ENCODE measurements around the gene OGFOD2. TPM values are rescaled to one million over a fixed set of nuclear protein-coding genes. Genes with fewer than 3 reads are reported as not detected.

Gene OGFOD2
- total RNA-seq, 1 donor from 2014 or later, result 24.1 TPM

- DNase-seq (ENCODE audit: extremely low spot score, unreplicated experiment), result no peak
- Mint-ChIP-seq H3K4me1 (ENCODE audit: unreplicated experiment) (no peaks in the 10 kb centered on the region), H3K27ac (no peak overlapping the region), H3K27me3 (no peaks in the 10 kb centered on the region), H3K36me3 (no peaks in the 10 kb centered on the region), H3K9me3 (no peaks in the 10 kb centered on the region), H3K4me3 (no peak overlapping the region)
- no peak for TF ChIP-seq CTCF (conservative IDR thresholded peaks at IDR 0.05)
These were observed 53.4 kb downstream of the OGFOD2 start for GRCh38 chr12:123028475-123028874.

- Mint-ChIP-seq H3K9me3 (no peaks in the 10 kb centered on the region), H3K27me3 (no peaks in the 10 kb centered on the region), H3K36me3 (no peaks in the 10 kb centered on the region), H3K4me3 (no peak overlapping the region), H3K27ac (no peak overlapping the region), H3K4me1 (ENCODE audit: unreplicated experiment) (no peaks in the 10 kb centered on the region)
- no peak for TF ChIP-seq CTCF (conservative IDR thresholded peaks at IDR 0.05)
- DNase-seq (ENCODE audit: extremely low spot score, unreplicated experiment), result no peak
These were observed 54.5 kb downstream of the OGFOD2 start for GRCh38 chr12:123029550-123029949.

Small RNA genes lying within 50 kb of the gene (microRNA-seq; reads per million reads assigned to microRNA genes)
- not detected for gene MIR4304

Other genes starting within 250 kb of the OGFOD2 start
- gene HCAR1, start 244.4 kb upstream of the OGFOD2 start, total RNA-seq (ENCODE audit: low replicate concordance), result 5.0 and 7.4 TPM in 2 replicates
- 63.2 and 75.2 TPM in 2 replicates for gene DENR, start 222.4 kb upstream of the OGFOD2 start, total RNA-seq (ENCODE audit: low replicate concordance)
- 0.57 and 1.0 TPM in 2 replicates for gene CCDC62, start 200.7 kb upstream of the OGFOD2 start, total RNA-seq (ENCODE audit: low replicate concordance)
- gene HIP1R, start 139.8 kb upstream of the OGFOD2 start, total RNA-seq (ENCODE audit: low replicate concordance), result 40.5 and 45.5 TPM in 2 replicates
- 32.4 and 43.6 TPM in 2 replicates for gene VPS37B, start 79.1 kb upstream of the OGFOD2 start, total RNA-seq (ENCODE audit: low replicate concordance)
- gene ABCB9, start 8.8 kb upstream of the OGFOD2 start, total RNA-seq (ENCODE audit: low replicate concordance), result 6.7 and 9.6 TPM in 2 replicates
- gene ARL6IP4, start 5.4 kb downstream of the OGFOD2 start, total RNA-seq (ENCODE audit: low replicate concordance), result 140 and 146 TPM in 2 replicates
- 6.8 and 8.6 TPM in 2 replicates for gene PITPNM2, start 175.8 kb downstream of the OGFOD2 start, total RNA-seq (ENCODE audit: low replicate concordance)

All from type B pancreatic cell (in vitro differentiated cells).